Coronary artery (tissue), 2 donors: ENCODE data around the gene HIVEP2.

ENCODE experiments used
- DNase-seq: peaks from one replicate; pipeline ENCODE4 v3.0.0-alpha.2; 2017; ENCODE audit warnings: low spot score
- H3K27ac ChIP-seq, 2 donors: fragments of 200-600 bp; sonication (generic); one replicate each; pipeline ENCODE4 v1.5.1; 2016 to 2019
- H3K4me3 ChIP-seq: fragments of 200-600 bp; sonication (generic); 2 replicates; pipeline ENCODE4 v1.5.1; 2016; ENCODE audit warnings: mild to moderate bottlenecking, moderate library complexity
- CTCF ChIP-seq: fragments of 200-600 bp; sonication (generic); IDR thresholded peaks from one replicate; pipeline ENCODE4 v1.5.1; 2019; ENCODE audit warnings: antibody characterized with exemption

The HIVEP2 gene

DNA sequence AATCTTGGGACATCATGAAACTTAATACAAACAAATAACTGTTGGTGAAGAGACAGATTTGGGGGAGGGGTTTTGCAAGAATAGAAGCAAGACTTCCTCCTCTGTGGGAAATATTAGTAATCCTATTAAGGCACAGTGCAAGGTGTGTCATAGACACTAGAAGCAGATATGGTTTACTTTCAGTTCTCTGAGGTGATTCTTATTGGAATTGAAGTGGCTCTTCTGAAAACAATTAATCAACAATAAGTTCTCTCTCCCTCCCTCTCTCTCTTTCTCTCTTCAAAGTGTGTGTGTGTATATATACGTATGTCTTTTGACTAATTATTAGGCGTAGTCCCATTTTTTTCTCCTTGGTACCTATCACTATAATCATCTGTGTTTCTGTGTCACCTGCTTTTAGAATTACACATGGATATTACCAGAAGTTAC is 99.8 kb downstream of the HIVEP2 start:
- TF ChIP-seq CTCF: no peak
- Histone ChIP-seq H3K4me3 (peak overlapping the region; percentile 58), H3K27ac (peak overlapping the region; percentile 62 to 65)
- DNase-seq: no peak

DNA sequence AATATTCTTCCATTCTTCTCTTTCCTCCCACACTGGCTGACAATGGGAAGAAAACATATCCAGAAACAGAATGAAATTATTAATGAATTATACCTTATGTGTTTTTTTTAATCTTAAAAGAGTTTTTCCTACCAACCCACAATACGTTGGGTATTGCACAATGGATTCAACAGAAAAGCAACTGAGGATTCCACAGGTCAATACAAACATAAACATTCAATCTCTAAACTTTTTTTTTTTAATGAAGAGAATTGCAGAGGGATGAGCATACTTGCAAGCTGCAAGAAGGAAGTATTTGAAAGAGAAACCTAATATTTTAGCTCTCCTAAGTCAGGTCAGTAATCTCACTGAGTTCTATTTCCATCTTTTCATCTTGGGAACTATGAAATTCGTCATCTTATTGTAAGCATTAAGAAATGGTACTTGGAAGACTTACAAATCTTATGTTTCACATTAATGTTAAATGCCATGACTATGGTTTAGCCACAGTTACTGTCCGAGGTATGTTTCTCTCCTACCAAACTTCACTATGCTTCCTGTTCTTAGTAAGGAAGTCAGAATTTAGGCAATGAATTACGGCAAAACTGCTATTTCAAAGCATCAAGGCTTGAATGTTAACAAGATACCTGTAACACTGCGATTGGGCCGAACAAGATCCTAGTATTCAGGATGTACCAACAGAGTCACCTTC is 100.8 kb downstream of the HIVEP2 start:
- DNase-seq: no peak
- no peak overlapping the region for H3K4me3 ChIP-seq
- no peak overlapping the region for H3K27ac ChIP-seq
- TF ChIP-seq CTCF: no peak

- no peak for TF ChIP-seq CTCF
- no peak for DNase-seq
- H3K27ac ChIP-seq: no peak overlapping the region
- no peak overlapping the region for H3K4me3 ChIP-seq
Observed at GRCh38 chr6:142843361-142843760, 101.6 kb downstream of the HIVEP2 start.

GRCh38 chr6:142842418-142843261 is 102.3 kb downstream of the HIVEP2 start:
- Histone ChIP-seq H3K27ac (no peak overlapping the region), H3K4me3 (peak overlapping the region; percentile 29)
- no peak for DNase-seq
- TF ChIP-seq CTCF: no peak

- Histone ChIP-seq H3K4me3 (peak overlapping the region; percentile 29), H3K27ac (no peak overlapping the region)
- DNase-seq: no peak
- TF ChIP-seq CTCF: no peak
Observed at GRCh38 chr6:142841915-142842314, 103.1 kb downstream of the HIVEP2 start.

- no peak for TF ChIP-seq CTCF
- Histone ChIP-seq H3K27ac (no peak overlapping the region), H3K4me3 (no peak overlapping the region)
- no peak for DNase-seq
Observed at GRCh38 chr6:142839686-142840040, 105.3 kb downstream of the HIVEP2 start.
